NT2/D1 (cell line): ENCODE data around the gene EML6.

Experiments used
- SUZ12 ChIP-seq: IDR thresholded peaks from 2 replicates; pipeline ENCODE4 v1.6.1; 2011; ENCODE audit not compliant: insufficient read length, insufficient read depth; ENCODE audit errors: extremely low read depth
- YY1 ChIP-seq: IDR thresholded peaks from 2 replicates; pipeline ENCODE4 v1.6.1; 2011; ENCODE audit not compliant: insufficient read length, insufficient read depth
- ZNF274 ChIP-seq: IDR thresholded peaks from 2 replicates; pipeline ENCODE4 v1.6.1; 2011; ENCODE audit warnings: mild to moderate bottlenecking, low read depth, low read length

DNA sequence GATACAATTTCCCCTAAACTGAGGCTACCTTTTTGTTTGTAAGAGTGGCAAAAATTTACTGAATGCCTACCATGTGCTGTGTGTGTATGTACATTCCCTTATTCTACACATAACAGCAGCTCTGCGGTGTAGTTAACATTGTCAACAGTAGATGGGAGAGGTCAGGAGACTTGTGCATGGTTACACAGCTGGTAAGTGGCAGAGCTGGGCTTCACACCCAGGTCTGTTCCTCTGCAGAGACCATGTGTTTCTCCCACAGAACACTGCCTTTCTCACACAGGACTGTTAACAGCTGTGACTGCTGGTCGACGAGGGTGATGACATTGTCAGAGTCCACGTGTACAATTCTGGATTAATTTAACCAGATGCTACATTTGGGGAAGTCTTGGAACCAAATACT, 49.1 kb downstream of the EML6 start:
- TF ChIP-seq SUZ12 (no peak), YY1 (no peak), ZNF274 (no peak)
